HG03432 (cell line): Measurements from ENCODE around the gene KCTD4.

Experiments
- ATAC-seq: cut with Tn5 transposase; IDR thresholded peaks from one replicate; pipeline ENCODE4 v1.9.1; 2021; ENCODE audit warnings: mild to moderate bottlenecking, moderate library complexity; ENCODE audit not compliant: unreplicated experiment

The KCTD4 gene

GRCh38 chr13:45179428-45179827 lies 21.4 kb downstream of the KCTD4 start:
- no peak for ATAC-seq

GRCh38 chr13:45178349-45179162 lies 22.3 kb downstream of the KCTD4 start:
- ATAC-seq, result no peak

- no peak for ATAC-seq
Measured at GRCh38 chr13:45174478-45174877, 26.4 kb downstream of the KCTD4 start.

- ATAC-seq, result no peak
Measured at GRCh38 chr13:45168555-45168930, 32.3 kb downstream of the KCTD4 start.

- ATAC-seq, result no peak
Measured at GRCh38 chr13:45167611-45168554, 33.0 kb downstream of the KCTD4 start.

- no peak for ATAC-seq
Measured at GRCh38 chr13:45166858-45167257, 34.0 kb downstream of the KCTD4 start.

- no peak for ATAC-seq
Measured at GRCh38 chr13:45162821-45163220, 38.0 kb downstream of the KCTD4 start.

GRCh38 chr13:45162194-45162593 lies 38.7 kb downstream of the KCTD4 start:
- no peak for ATAC-seq

GRCh38 chr13:45156565-45157361 lies 44.1 kb downstream of the KCTD4 start:
- ATAC-seq, result no peak

- no peak for ATAC-seq
Measured at GRCh38 chr13:45149964-45150363, 50.9 kb downstream of the KCTD4 start.

GRCh38 chr13:45143346-45143751 lies 57.5 kb downstream of the KCTD4 start:
- no peak for ATAC-seq
